Gastrocnemius medialis (tissue), 4 donors: ENCODE measurements around the gene DYNC2H1. TPM values are rescaled to one million over a fixed set of nuclear protein-coding genes. Genes with fewer than 3 reads are reported as not detected.

Experiments
- ATAC-seq, 2 donors: fragments of 150-250 bp; one replicate each; pipeline ENCODE4 v1.9.1; 2016
- DNase-seq, 2 donors: peaks; one replicate each; pipeline ENCODE4 v3.0.0-alpha.2; 2019
- H3K27ac ChIP-seq, 4 donors: fragments of 200-600 bp; sonication (generic); 1 replicate in 1 of 4; 2 replicates in 3 of 4; pipeline ENCODE4 v1.5.1; 2016 to 2018; ENCODE audit warnings: mild to moderate bottlenecking in 2 of 4, moderate library complexity in 1 of 4
- H3K27me3 ChIP-seq, 3 donors: fragments of 200-600 bp; sonication (generic) in 2 of 3; 1 replicate in 1 of 3; 2 replicates in 2 of 3; pipeline versions ENCODE4 v1.5.1 to v1.6.0; 2016 to 2019; ENCODE audit warnings: mild to moderate bottlenecking in 1 of 3, moderate library complexity in 1 of 3
- H3K36me3 ChIP-seq, 2 donors: fragments of 200-600 bp; sonication (generic) in 1 of 2; one replicate each; pipeline ENCODE4 v1.5.1; 2017 to 2018
- H3K4me1 ChIP-seq, 2 donors: fragments of 200-600 bp; sonication (generic) in 1 of 2; one replicate each; pipeline ENCODE4 v1.5.1; 2016 to 2017; ENCODE audit warnings: mild to moderate bottlenecking in 2 of 2
- H3K4me3 ChIP-seq, 4 donors: fragments of 200-600 bp; sonication (generic) in 3 of 4; 1 replicate in 1 of 4; 2 replicates in 3 of 4; pipeline ENCODE4 v1.5.1; 2016 to 2019; ENCODE audit warnings: mild to moderate bottlenecking in 2 of 4
- H3K9me3 ChIP-seq, 3 donors: fragments of 200-600 bp; sonication (generic) in 2 of 3; 1 replicate in 1 of 3; 2 replicates in 2 of 3; pipeline ENCODE4 v1.5.1; 2016 to 2019
- CTCF ChIP-seq, 5 experiments: fragments of 450-650 bp in 3 of 5; fragments of 200-600 bp in 2 of 5; sonication (generic) in 2 of 5; IDR thresholded peaks in 4 of 5; conservative IDR thresholded peaks in 1 of 5; 1 replicate in 4 of 5; 2 replicates in 1 of 5; pipeline ENCODE4 v1.5.1; 2016 to 2019; ENCODE audit warnings: antibody characterized with exemption in 5 of 5, mild to moderate bottlenecking in 3 of 5, moderate library complexity in 3 of 5
- POLR2A ChIP-seq, 2 donors: fragments of 450-650 bp; IDR thresholded peaks; one replicate each; pipeline ENCODE4 v1.6.1; 2017; ENCODE audit warnings: antibody characterized with exemption in 2 of 2, mild to moderate bottlenecking in 2 of 2, moderate library complexity in 2 of 2
- in situ Hi-C, 4 donors: fragments of 200-750 bp; cut with MboI; loops; one replicate each; pipeline versions ENCODE4 v1.15.0 to v1.8.0; 2017; ENCODE audit warnings: low sequenced_read_pairs in 4 of 4
- intact Hi-C: fragments of 100-400 bp; cut with DNase I; formaldehyde crosslinking; loops from one replicate; pipeline ENCODE4 v1.15.1; 2023; ENCODE audit warnings: low total_unique reads
- total RNA-seq, 4 donors: library from RNA; depleted of rRNA; stranded (reverse); fragments of >200 nt; gene quantifications; one replicate each; pipeline versions ENCODE4 v1.1.0 to v1.2.3, GENCODE V29; 2016

DYNC2H1 gene
- total RNA-seq, 4 donors from 2014 or later, result 1.7 to 2.2 (median 1.9) TPM

DNA sequence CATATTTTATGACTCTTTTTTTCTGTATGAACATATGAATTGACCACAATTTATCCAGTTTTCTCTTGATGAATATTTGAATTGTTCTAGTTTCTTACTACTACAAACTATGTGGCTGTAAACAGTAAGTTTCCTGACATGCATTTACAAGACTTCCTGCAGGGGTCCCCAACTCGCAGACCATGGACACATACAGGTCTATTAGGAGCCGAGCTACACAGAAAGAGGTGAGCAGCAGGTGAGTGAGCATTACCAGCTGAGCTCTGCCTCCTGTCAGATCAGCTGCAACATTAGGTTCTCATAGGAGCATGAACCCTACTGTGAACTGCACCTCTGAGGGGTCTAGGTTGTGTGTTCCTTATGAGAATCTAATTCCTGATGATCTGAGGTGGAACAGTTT lies 379.4 kb downstream of the DYNC2H1 start:
- no peak for ATAC-seq
- intact Hi-C loops, result no loop called here
- TF ChIP-seq POLR2A (IDR thresholded peaks at IDR 0.05) (no peak), CTCF (IDR thresholded peaks at IDR 0.05 in 4 of 5, conservative IDR thresholded peaks at IDR 0.05 in 1 of 5) (no peak)
- H3K27ac ChIP-seq, result no peak overlapping the region
- no peak overlapping the region for H3K4me3 ChIP-seq
- no peaks in the 10 kb centered on the region for H3K9me3 ChIP-seq
- no peaks in the 10 kb centered on the region for H3K36me3 ChIP-seq
- no peaks in the 10 kb centered on the region for H3K4me1 ChIP-seq
- no peaks in the 10 kb centered on the region for H3K27me3 ChIP-seq
- no peak for DNase-seq
- in situ Hi-C loops, result no loop called here

GRCh38 chr11:103491777-103492176 lies 382.6 kb downstream of the DYNC2H1 start:
- ATAC-seq, result no peak
- H3K4me3 ChIP-seq, result no peak overlapping the region

DNA sequence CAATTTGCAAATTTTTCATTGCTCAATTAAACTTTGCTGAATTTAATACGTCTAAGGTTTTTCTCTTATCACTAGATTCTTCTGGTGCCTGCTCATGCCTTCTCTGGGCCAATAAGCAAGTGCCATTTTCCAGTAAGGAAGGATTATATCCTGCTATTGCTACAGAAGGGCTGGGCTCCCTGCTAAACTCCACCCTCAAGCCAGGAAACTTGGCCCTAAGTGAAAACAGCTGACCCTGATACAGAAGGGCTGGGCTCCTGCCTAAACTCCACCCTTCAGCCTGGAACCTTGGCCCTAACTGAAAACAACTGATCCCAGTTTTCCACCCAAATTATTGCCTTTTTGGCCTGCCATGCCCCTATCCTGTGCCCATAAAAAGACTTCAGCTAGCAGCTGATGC lies 385.3 kb downstream of the DYNC2H1 start:
- Histone ChIP-seq H3K4me3 (no peak overlapping the region), H3K4me1 (no peaks in the 10 kb centered on the region), H3K27ac (no peak overlapping the region), H3K36me3 (no peaks in the 10 kb centered on the region), H3K27me3 (no peaks in the 10 kb centered on the region), H3K9me3 (no peaks in the 10 kb centered on the region)
- intact Hi-C loops, result no loop called here
- TF ChIP-seq CTCF (IDR thresholded peaks at IDR 0.05 in 4 of 5, conservative IDR thresholded peaks at IDR 0.05 in 1 of 5) (no peak), POLR2A (IDR thresholded peaks at IDR 0.05) (no peak)
- DNase-seq (no peak), ATAC-seq (no peak)
- in situ Hi-C loops, result no loop called here

More at GRCh38 chr11:103491777-103492176, 382.6 kb downstream of the DYNC2H1 start:
- Histone ChIP-seq H3K36me3 (no peaks in the 10 kb centered on the region), H3K27me3 (no peaks in the 10 kb centered on the region), H3K27ac (no peak overlapping the region), H3K4me1 (no peaks in the 10 kb centered on the region), H3K9me3 (no peaks in the 10 kb centered on the region)
- in situ Hi-C loops (no loop called here), intact Hi-C loops (no loop called here)
- no peak for TF ChIP-seq CTCF (IDR thresholded peaks at IDR 0.05 in 4 of 5, conservative IDR thresholded peaks at IDR 0.05 in 1 of 5)
- TF ChIP-seq POLR2A (IDR thresholded peaks at IDR 0.05), result no peak
- no peak for DNase-seq

GRCh38 chr11:103497268-103497667 lies 388.0 kb downstream of the DYNC2H1 start:
- DNase-seq (no peak), ATAC-seq (no peak)
- no peak overlapping the region for H3K27ac ChIP-seq
- no peaks in the 10 kb centered on the region for H3K36me3 ChIP-seq
- in situ Hi-C loops, result no loop called here
- H3K4me1 ChIP-seq, result no peaks in the 10 kb centered on the region
- H3K9me3 ChIP-seq, result no peaks in the 10 kb centered on the region
- intact Hi-C loops, result no loop called here
- H3K4me3 ChIP-seq, result no peak overlapping the region
- no peaks in the 10 kb centered on the region for H3K27me3 ChIP-seq
- no peak for TF ChIP-seq CTCF (IDR thresholded peaks at IDR 0.05 in 4 of 5, conservative IDR thresholded peaks at IDR 0.05 in 1 of 5)
- TF ChIP-seq POLR2A (IDR thresholded peaks at IDR 0.05), result no peak

- in situ Hi-C loops, result no loop called here
- intact Hi-C loops, result no loop called here
Observed at GRCh38 chr11:103499710-103500340, 390.6 kb downstream of the DYNC2H1 start.

More at GRCh38 chr11:103499710-103500340, 390.6 kb downstream of the DYNC2H1 start:
- no peaks in the 10 kb centered on the region for H3K9me3 ChIP-seq
- no peaks in the 10 kb centered on the region for H3K27me3 ChIP-seq
- no peak overlapping the region for H3K27ac ChIP-seq
- H3K4me3 ChIP-seq, result no peak overlapping the region
- no peaks in the 10 kb centered on the region for H3K36me3 ChIP-seq
- ATAC-seq (no peak), DNase-seq (no peak)
- H3K4me1 ChIP-seq, result no peaks in the 10 kb centered on the region
- TF ChIP-seq POLR2A (IDR thresholded peaks at IDR 0.05) (no peak), CTCF (IDR thresholded peaks at IDR 0.05 in 4 of 5, conservative IDR thresholded peaks at IDR 0.05 in 1 of 5) (no peak)
